Central memory CD4-positive, alpha-beta T cell (primary cell): ENCODE measurements around the gene ZNF467.
A peak's percentile ranks its signal among the peaks of the same experiment; 100 is the strongest.

Experiments used
- DNase-seq: peaks from one replicate; pipeline ENCODE4 v3.0.0; 2022

The ZNF467 gene

DNA sequence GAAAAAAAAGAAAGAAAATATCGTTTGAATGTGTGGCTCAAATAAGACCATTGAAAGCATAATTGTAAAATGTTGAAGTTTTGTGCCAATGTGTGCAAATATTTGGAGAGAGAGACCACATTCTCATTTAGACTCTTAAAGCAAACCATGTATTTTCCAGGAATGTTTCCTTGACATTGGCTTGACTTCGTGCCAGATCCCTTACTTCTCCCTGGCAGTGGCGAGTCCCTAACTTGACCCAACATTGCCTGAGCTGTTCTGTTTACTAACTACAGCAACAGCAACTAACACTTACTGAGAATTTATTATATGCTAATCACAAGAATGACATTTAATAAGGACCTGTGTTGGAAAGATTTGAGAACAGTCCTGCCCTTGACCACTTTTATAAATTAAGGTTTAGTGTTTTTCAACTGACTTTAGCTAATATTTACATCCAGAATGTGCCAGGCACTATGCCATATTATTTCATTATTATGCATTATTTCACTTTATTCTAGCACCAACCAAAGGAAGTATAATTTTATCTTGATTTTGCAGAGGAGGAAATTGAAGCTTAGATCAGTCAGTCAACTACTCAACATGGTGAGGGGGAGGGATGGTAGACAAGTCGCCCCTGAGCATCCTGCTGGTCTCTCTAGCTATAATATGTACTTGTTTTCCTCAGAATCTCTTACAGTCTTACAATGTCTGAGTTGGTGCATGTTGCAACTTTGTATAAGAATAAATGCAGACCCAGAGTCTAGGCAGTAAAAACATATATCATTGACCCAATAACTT, 29.7 kb downstream of the ZNF467 start:
- no peak for DNase-seq

DNA sequence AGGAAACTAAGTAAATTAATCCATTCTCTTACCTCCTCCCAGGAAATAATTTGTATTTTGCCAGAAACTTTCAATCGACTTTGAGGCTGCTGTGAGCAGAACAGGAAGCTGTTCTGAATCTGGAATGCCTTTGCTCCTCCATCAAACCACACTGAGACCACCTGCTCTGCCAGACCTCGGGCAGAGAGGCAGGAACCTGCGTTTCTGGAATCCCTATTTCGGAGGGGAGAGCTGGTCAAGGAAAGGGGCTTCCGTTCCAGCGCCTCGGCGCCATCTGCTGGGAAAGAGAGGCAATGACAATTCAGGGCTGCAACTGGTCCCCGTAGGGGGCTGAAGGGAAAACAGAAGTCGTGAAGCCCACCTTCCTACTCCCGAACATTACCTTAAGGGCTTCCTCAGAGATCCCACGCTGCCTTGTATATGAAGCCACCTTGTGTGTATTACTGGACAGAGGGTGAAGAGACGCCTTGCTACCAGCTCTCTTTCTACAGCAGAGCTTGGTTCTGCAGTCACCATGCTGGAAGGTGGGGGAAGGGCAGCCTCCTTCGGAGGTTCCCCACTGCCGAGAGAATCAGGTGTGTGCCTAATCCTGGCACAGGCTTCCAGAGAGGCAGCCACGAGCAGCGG, 31.2 kb downstream of the ZNF467 start:
- peak; percentile 34 for DNase-seq

DNA sequence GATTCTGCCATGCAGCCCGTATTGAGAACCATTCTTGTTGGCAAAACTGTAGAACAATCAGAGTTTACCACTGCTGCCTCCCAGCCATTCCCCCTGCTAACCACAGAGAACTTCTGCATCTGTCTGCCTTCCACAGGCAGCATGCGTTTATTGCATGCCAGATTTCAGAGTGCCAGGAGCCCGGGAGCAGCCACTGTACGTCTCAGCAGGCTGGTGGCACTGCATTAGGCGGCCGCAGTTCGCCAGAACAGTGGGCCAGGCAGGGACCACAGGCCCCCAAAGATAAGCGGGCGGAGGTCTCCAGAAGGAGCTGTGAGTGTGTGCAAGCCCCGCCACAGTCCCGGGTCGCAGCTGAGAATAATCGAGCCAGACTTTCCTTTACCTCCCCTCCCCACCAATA, 31.8 kb downstream of the ZNF467 start:
- DNase-seq = no peak

DNA sequence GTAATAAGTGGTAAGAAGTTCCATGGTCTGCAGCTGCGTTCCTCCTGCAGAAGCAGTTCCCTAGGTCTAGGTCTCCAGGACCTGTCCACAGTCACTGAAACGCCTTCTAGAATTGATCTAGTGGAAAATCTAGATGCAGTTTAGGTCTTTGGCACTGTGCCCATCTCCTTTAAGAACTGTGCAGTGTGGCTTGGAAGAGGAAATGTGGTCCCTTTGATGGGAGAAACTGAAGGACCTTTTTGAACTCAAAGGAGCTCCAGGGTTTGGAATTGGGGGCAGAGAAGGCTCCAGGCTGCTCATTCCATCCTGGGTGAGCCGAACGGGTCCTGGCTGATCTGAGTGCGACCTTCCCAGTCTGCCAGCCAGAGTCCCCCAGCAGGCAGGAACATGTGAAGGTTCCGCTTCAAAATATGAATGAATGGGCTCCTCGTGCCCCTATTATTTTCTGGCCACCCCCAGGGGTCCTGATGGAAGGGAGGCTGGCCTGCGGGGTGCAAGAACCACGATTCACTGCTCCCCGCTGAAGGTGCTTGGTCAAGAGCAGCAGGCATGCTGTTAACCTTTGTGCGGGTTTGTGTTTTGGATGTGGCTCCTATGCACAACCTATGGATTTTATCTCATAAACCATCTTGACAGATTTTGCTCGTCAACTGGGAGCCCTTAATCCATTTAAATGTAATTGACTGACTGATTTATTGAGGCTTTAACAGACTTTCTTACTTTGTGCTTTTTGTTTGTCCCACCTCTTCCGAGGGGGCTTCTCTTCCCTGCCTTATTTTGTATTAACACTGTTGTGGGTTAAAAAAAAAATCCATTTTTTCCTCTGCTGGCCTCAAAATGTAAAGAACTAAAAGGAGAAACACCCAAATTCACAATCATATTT, 36.7 kb downstream of the ZNF467 start:
- no peak for DNase-seq

DNA sequence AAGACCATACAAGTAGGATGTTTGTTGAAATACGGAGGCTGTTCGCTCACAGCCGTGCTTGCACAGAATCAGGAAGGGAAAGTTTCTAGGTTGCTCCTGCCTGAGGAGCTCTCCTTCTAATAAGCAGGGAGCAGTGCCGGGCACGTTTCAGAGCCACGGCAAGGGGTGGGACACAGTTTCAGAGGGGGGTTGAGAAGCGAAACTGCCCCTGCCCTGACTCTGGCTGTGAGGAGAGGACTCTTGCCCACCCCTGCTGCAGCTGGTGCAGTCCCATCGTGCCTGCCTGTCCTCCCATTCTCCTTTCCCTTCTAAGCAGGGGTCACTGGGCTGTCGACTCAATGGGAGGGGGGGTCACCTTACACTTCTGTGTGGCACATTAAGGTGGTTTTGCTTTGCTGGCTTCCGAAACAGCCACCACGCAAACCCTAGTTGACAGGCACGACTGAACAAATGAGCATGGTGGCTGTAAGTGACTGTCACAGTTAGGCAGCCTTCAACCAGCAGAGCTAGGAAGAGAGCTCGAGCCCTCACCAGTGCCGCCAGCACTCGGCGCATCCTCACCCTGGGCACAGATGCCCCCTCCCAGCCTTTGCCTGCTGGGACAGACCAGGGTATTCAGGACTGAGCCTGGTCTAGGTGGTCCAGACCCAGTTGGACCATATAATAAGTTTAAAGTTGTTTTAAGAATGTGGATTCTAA, 37.5 kb downstream of the ZNF467 start:
- no peak for DNase-seq

DNA sequence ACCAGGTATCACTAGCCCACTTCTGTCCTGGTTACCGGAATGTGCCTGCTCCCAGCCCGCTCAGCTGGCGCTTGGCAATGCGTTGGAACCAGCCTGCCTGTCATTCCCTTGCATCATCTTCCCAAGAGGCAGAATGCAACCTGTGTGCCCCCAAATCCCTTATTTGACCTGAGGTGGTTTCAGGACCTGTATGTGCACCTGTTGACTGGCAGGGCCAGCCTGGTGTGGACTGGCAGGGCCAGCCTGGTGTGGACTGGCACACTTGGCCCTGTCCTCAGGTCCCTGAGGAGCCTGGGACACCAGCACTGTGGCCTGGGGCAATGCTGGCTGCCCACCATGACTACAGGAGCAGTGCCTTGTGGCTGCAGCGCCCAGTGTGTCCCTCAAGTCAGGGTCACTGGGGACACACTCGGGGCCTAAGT, 38.2 kb downstream of the ZNF467 start:
- DNase-seq = no peak

DNA sequence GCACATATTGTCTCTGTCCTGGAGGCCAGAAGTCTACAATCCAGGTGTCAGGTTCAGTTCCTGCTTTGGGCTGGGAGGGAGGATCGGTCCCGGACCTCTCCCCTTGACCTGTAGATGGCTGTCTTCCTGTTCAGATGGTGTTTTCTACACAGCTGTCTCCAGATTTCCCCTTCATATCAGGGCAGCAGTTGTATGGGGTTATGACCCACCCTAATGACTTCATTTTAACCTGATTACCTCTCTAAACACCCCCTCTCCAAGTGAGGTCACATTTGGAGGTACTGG, 38.7 kb downstream of the ZNF467 start:
- no peak for DNase-seq

DNA sequence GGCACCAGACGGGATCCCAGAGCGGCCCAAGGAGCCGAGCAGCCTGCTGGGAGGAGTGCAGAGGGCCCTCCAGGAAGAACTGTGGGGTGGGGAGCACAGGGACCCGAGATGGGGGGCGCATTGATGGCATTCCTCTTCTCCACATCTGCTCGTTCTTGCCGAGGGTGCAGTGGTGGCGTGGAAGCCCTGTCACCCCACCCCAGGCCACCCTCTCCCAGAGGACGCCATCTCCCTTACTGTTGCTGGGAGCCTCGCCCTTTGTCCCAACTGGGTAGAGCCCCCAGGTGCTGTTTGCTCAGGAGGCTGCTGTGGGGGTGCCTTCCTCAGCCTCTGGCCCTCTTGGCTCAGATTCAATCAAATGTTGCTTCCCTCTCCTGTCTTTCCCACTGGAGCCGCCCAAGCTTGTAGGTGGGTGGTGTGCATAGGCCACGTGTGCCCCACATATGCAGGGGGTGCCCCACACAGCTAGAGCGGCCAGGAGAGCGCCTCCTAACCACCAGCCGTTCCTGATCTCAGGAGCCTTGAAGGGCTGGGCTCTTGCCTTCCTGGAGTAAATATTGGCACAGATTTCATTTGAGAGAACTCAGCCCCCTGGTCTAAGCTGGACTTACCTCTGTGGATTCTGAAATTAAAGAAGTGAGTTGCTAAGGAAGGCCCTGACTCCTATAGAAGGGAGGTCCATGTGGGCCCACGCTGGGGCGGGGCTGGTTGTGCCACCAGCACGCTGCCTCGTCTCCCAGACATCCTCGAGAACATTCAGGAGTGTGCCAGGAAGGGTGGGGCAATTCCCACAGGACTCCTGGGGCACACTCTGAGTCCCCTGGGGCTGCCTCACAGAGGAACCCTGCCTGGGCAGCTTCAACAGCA, 39.2 kb downstream of the ZNF467 start:
- DNase-seq = no peak

DNA sequence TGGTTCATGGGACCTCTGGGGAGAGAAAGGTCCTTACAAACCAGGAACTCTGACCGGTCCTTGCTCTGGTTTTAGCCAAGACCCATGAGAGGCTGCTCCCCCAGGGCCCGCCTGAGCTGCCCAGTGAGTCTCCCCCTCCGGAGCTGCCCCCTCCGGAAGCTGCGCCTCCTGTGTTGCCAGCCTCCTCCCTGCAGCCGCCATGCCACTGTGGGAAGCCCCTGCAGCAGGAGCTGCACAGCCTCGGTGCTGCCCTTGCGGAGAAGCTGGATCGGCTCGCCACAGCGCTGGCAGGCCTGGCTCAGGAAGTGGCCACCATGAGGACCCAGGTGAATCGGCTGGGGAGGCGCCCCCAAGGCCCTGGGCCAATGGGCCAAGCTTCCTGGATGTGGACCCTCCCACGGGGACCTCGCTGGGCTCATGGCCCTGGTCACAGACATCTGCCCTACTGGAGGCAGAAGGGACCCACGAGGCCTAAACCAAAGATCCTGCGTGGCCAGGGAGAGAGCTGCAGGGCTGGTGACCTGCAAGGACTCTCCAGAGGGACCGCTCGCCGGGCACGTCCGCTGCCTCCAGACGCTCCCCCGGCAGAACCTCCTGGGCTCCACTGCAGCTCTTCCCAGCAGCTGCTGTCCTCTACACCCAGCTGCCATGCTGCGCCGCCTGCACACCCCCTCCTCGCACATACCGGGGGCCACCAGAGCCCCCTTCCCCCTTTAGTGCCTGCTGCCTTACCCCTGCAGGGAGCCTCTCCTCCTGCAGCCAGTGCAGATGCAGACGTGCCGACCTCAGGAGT, 40.1 kb downstream of the ZNF467 start:
- DNase-seq = no peak

DNA sequence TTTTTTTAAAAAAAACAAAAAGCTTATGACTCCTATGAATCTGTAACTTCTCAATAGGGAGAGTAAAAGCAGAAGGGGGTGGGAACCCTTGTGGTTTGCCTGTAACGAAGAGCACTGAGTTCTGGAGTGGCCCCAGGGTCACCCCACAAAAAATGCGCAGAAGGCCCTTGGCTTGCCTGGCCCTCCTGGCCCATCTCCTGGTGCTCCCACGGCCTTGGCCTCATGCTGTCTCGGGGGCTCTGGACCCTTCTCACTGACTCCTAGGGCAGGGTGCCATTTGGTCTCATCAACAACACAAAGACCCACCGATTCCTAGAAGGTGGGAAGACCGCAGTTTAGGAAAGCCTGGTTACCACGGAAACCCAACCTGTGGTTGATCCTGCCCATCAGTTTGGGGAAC, 40.8 kb downstream of the ZNF467 start:
- no peak for DNase-seq

DNA sequence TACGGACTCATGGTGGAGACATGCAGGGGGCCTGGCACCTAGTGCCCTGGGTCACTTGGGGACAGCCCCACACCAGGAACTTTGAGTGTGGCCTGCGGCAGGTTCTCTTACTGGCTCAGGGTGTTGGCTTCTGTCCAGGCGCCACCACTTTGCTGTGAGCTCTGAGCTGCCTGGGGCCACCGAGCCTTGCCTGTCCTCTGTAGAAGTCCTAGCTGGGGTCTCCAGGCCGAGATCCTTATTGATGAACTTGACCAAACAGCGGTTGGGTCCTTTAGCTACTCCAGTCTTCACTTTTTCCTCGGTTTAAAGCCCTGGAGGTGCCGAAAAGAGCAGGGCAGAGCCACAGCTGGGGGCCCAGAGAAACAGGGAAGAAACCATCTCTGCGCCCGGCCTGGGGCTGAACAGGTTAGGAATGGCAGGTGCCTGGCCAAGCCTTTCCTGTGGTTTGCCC, 41.3 kb downstream of the ZNF467 start:
- DNase-seq = no peak

DNA sequence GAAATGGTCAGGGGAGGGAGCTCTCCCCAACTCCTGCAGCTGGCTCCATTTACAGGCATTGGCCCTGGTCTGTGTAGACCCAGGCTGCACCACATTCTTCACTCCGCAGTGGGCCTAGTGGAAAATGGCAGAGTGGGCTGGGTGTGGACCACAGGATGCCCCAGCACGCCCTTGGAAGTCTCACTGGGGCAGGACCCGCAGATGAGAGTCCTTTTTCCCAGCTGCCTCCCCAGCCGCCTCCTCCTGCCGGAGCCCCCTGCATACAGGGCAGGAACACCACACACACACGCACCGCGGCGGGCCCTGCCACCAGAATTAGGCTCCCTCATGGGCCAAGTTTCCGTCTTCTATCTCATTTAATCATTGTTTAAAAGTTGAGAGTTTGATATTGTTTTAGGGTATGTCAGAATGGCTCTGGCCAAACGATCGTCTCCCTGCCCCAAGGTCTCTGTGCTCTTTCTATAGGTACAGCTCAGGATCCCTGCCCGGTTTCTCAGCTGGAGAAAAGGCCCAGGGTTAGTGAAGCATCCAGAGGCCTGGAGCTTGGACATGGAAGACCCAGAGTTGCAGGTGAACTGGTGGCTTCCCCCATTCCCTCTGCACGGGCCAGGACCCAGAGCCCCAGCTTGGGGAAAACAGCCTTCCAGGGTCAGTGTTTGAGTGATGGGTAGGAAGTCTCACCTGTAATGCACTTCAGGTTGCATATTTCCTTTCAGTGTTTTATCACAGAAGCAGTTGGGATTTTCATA, 42.0 kb downstream of the ZNF467 start:
- no peak for DNase-seq

DNA sequence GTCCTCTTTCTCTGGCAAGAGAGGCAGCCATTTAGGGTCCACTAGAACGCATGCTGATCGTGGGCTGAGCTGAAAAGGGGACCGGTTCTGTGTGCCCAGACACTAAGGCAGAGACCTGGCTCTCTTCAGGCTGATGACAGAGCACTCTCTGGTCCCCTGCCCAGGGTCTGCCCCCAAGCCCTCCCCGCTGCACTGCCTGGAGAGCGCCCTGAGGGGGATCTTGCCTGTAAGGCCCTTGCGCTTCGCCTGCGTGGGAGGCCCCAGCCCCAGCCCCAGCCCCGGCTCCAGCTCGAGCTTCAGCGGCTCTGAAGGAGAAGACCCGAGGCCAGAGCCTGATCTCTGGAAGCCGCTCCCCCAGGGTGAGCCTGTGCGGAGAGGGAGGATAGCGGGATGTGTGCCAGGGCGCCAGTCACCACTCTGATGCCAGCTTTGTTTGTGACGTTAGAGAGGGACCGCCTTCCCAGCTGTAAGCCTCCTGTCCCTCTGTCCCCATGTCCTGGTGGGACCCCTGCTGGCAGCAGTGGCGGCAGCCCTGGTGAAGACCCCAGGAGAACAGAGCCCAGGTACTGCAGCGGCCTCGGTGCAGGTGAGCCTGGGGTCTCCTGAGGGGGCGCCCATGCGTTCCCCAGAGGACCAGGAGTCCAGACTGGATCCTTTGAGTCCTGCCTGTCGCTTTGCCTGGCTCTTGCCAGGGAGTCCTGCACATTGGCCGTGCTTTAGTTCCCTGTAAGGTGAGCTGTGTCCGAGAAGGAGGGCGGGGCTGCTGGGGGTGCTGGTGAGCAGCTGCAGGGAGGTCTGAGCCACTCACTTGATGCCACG, 43.2 kb downstream of the ZNF467 start:
- no peak for DNase-seq

DNA sequence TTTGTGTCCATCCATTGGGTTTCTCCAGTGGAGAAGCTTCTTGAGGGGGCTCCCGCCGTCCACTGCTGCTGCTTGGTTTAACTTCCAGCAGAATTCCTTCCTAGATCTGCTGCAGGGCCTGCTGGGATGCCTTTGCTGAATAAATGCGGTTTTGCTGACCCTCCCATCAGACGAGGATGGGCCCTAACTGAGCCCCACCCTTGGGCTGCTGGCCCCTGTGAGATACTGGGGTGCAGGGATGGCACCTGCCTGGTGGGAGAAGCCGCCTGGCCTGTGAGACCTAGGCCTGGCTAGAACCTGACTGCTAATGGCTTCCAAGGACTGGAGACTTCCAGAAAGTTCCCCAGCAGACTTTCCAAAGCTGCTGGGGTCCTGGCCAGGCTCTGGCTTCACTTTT, 43.8 kb downstream of the ZNF467 start:
- no peak for DNase-seq

DNA sequence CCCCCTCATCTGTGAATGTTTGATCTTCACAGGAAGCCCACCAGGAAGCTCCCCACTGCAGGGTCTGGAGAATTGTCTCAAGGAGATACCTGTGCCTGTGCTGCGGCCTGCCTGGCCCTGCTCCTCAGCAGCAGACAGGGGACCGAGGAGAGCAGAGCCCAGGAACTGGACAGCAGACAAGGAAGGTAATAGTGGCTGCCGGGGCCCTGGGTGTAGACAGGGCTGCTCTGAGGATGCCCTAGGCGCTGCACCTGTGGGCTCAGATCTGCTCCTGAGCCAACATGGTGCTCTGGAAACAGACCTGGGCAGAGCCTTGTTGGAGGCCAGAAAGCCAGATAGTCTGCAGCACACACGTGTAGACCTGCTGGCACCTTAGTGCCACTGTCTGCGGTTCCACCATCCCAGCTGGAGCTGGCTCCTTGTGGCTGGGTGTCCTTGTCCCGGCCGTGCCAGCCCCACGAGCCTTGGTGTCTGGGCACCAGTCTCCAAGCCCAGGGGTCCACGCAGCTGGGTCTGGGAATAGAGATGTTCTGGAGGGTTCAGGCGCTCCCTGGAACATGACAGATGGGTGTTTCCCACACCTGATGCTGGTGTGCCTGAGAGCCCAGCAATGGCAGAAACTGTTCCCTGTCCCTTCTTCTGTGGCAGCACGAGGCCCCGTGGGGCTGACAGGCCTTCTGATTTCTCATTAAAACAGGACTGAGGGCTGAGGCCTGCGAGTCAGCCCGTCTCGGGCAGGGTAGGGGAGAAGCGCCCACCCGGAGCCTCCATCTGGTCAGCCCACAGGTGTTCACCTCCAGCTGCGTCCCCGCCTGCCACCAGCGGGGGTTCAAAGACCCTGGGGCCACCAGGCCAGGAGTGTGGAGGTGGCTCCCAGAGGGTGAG, 44.7 kb downstream of the ZNF467 start:
- no peak for DNase-seq

DNA sequence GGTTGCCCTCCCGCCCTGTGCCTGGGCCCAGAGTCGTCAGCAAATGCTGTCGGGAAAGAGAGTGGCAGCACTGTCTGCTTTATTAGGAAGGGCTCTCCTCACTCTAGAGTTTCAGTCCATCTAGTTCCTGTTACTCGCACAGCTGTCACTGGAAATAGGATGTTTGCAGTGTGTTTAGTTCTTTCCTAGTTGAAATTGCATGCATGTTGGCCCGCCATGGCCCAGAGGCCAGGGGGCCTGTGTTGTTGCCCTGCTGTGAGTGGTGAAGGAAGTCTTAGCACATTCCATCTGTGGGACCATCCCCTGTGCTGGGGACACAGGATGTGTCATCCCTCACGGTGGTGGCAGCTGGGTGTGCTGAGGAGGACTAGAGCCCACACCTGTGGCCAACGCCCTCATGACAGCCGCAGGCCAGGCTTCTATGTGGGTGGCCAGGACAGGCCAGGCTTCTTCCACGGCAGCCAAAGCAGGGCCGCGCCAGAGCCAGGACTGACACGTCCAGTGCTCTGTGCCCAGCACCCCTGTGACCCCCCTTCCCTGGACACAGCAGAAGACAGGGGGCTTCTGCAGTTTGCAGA, 45.4 kb downstream of the ZNF467 start:
- DNase-seq = no peak

DNA sequence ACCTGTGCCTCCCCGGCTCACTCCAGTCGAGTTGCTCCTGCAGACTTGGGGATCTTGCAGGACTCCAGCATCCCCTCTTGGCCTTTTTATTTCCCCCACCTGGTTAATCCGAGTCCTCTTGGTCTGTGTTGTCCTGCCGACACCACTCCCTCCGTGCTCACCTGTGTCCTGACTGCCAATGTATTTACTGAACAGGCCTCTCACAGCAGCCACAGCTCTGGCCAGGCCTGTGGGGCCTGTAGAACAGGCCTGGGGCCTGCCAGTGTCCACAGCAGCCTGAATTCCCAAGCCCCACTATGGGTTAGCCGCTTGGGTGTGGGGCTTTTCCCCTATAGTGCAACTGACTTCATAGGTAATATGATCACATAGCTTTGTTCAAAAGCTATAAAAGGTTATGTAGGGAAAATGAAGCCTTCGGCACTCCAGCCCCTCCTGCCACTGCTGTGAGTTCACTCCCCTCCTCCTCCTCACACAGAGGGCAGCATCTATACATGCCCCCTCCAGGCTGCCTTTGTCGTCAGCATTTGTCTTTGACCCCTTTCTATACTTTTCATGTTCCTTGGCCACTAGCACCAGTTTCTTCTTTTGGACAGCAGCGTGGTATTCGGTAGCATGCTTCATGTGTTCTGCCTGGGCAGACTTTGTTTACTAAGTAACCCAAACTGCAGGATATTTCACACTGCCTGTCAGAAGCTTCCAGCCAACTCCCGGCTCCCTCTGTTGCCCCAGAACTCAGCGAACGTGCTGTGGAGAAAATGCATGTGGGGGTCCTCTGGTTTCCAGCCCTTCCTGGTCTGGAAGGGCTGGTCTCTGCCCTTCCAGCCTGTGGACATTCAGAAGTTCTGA, 46.1 kb downstream of the ZNF467 start:
- no peak for DNase-seq
